Right atrium auricular region (tissue), 2 donors: Measurements from ENCODE around the gene NFATC2. TPM values are rescaled to one million over a fixed set of nuclear protein-coding genes. Genes with fewer than 3 reads are reported as not detected.
"Not testable (repeated sequence)": the region's sequence is repeated elsewhere in the genome, so short reads cannot be mapped to it uniquely, and the experiment has no call there.

Experiments used
- DNase-seq: peaks from one replicate; pipeline ENCODE4 v3.0.0-alpha.2; 2019; ENCODE audit warnings: low spot score
- H3K27ac ChIP-seq, 2 donors: fragments of 200-600 bp; sonication (generic); 1 replicate in 1 of 2; 2 replicates in 1 of 2; pipeline ENCODE4 v1.5.1; 2016 to 2019
- H3K27me3 ChIP-seq, 2 donors: fragments of 200-600 bp; sonication (generic); one replicate each; pipeline versions ENCODE4 v1.5.1 to v1.6.0; 2017 to 2019
- H3K36me3 ChIP-seq: fragments of 200-600 bp; sonication (generic); one replicate; pipeline ENCODE4 v1.5.1; 2016
- H3K4me1 ChIP-seq, 2 donors: fragments of 200-600 bp; sonication (generic); one replicate each; pipeline versions ENCODE4 v1.5.1 to v1.6.0; 2017 to 2019
- H3K4me3 ChIP-seq, 2 donors: fragments of 200-600 bp; sonication (generic); 1 replicate in 1 of 2; 2 replicates in 1 of 2; pipeline ENCODE4 v1.5.1; 2017 to 2019; ENCODE audit warnings: mild to moderate bottlenecking in 1 of 2, moderate library complexity in 1 of 2
- H3K9me3 ChIP-seq, 2 donors: fragments of 200-600 bp; sonication (generic); one replicate each; pipeline ENCODE4 v1.5.1; 2019
- total RNA-seq, 2 donors: library from RNA; depleted of rRNA; stranded (reverse); fragments of >200 nt; gene quantifications; one replicate each; pipeline ENCODE4 v1.1.0, GENCODE V29; 2016
- TF ChIP-seq, protein P1 (sequence below), 2 donors: fragments of 200-600 bp; sonication (generic); IDR thresholded peaks; one replicate each; pipeline ENCODE4 v1.5.1; 2019; ENCODE audit warnings: antibody characterized with exemption in 2 of 2

Gene NFATC2
- total RNA-seq, 2 donors from 2014 or later: 8.6 to 12.5 TPM

DNA sequence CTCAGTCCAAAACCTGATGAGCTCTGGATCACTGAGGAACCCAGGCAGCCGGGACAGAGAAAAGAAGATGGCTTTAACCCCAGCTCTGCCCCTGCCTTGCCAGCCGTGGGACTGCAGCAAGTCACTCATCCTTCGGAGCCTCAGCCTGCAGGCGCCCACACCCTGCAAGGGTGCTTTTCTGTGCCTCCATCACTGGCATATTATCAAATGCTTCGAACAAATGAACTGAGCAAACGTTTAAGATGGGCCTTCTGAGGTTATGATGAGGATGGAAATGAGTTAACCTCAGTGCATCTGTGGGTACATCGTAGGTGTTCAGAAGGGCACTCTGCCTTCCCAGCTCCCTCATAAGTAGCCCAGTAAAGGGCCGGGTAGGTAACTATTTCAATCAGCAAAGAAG, 79.0 kb downstream of the NFATC2 start:
- no peaks in the 10 kb centered on the region for H3K9me3 ChIP-seq

DNA sequence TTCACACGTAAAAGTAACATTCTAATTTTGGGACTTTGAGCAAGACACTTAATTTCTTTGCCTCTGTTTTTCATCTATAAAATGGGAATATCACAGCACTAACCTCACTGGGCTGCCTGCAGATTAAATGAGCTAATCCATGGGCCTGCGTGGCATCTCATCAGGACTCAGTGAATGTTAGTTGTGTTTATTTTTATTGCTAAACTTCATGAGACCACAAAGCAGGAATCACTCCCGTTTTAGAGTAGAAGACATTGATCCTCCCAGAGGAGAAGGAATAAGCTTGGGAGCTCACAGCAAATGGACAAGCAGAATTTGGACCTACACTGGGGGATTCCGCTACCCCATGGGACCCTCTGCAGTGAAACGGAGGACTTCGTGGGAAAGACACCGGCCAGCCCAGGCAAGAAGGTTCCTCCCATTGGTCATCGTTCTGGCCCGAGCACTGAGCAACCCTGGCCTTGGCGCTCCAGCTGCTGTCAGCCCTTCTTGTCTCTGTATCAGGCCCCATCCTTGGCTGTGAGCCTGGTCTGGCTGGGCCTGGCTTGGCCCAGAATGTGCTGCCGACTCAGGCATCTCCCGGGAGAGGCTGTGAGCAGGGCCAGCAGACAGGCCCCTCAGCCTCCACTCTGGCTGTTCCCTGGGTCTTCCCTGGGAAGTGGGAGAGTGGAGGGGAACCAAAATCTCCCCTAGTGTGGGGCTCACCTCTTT, 79.8 kb downstream of the NFATC2 start:
- peak overlapping the region; percentile 33 to 40 for H3K27ac ChIP-seq
- TF ChIP-seq, protein P1, sequence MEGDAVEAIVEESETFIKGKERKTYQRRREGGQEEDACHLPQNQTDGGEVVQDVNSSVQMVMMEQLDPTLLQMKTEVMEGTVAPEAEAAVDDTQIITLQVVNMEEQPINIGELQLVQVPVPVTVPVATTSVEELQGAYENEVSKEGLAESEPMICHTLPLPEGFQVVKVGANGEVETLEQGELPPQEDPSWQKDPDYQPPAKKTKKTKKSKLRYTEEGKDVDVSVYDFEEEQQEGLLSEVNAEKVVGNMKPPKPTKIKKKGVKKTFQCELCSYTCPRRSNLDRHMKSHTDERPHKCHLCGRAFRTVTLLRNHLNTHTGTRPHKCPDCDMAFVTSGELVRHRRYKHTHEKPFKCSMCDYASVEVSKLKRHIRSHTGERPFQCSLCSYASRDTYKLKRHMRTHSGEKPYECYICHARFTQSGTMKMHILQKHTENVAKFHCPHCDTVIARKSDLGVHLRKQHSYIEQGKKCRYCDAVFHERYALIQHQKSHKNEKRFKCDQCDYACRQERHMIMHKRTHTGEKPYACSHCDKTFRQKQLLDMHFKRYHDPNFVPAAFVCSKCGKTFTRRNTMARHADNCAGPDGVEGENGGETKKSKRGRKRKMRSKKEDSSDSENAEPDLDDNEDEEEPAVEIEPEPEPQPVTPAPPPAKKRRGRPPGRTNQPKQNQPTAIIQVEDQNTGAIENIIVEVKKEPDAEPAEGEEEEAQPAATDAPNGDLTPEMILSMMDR (IDR thresholded peaks at IDR 0.05): no peak
- peak; percentile 82 for DNase-seq

More for the DNA sequence above, 79.0 kb downstream of the NFATC2 start:
- no peak for DNase-seq
- H3K36me3 ChIP-seq: peaks cover 3% of the 10 kb centered on the region
- H3K27me3 ChIP-seq: no peaks in the 10 kb centered on the region
- H3K27ac ChIP-seq: peak overlapping the region in 1 of 2 donors; percentile 40
- TF ChIP-seq, protein P1 (IDR thresholded peaks at IDR 0.05): no peak
- peaks cover 0 to 14% of the 10 kb centered on the region in 2 donors for H3K4me1 ChIP-seq
- H3K4me3 ChIP-seq: no peak overlapping the region

DNA sequence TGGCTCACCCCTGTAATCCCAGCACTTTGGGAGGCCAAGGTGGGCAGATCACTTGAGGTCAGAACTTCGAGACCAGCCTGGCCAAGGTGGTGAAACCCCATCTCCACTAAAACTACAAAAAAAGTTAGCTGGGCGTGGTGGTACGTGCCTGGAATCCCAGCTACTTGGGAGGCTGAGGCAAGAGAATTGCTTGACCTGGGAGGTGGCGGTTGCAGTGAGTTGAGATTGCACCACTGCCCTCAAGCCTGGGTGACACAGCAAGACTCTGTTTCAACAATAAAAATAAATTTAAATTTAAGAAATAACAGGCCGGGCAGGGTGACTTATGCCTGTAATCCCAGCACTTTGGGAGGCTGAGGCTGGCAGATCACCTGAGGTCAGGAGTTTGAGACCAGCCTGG, 80.7 kb downstream of the NFATC2 start:
- H3K9me3 ChIP-seq, H3K4me3 ChIP-seq, H3K27ac ChIP-seq, DNase-seq, H3K36me3 ChIP-seq, H3K27me3 ChIP-seq: not testable (repeated sequence)
- peaks cover 0 to 26% of the 10 kb centered on the region in 2 donors for H3K4me1 ChIP-seq

More for the DNA sequence above, 79.8 kb downstream of the NFATC2 start:
- Histone ChIP-seq H3K36me3 (peaks cover 3% of the 10 kb centered on the region), H3K4me3 (no peak overlapping the region), H3K27me3 (no peaks in the 10 kb centered on the region), H3K4me1 (peaks cover 0 to 17% of the 10 kb centered on the region in 2 donors), H3K9me3 (no peaks in the 10 kb centered on the region)

DNA sequence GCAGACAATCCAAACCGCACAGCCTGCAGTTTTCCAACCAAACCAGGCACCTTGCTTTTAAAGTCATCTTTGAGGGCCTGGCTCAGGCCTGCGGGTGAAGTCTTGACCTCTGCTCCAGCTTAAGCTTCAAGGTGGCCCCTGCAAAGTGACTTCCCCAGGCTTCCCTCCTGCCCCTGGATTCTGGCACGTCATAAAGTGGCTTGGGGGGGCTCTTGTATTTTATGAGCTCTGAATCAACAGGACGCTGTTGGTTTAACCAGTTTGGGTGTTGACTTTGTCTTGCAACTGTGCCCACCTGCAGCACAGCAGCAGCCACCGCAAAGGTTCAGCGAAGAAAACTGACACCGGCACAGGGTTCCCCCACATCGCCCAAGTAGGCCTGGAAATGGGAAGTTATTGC, 81.2 kb downstream of the NFATC2 start:
- H3K9me3 ChIP-seq: no peaks in the 10 kb centered on the region
- TF ChIP-seq, protein P1 (IDR thresholded peaks at IDR 0.05): no peak
- H3K27ac ChIP-seq: no peak overlapping the region
- no peak for DNase-seq
- peaks cover 0 to 32% of the 10 kb centered on the region in 2 donors for H3K4me1 ChIP-seq
- no peak overlapping the region for H3K4me3 ChIP-seq
- H3K36me3 ChIP-seq: peaks cover 3% of the 10 kb centered on the region
- no peaks in the 10 kb centered on the region for H3K27me3 ChIP-seq

GRCh38 chr20:51460569-51461265, 81.8 kb downstream of the NFATC2 start:
- Histone ChIP-seq H3K27me3 (no peaks in the 10 kb centered on the region), H3K4me3 (no peak overlapping the region), H3K9me3 (no peaks in the 10 kb centered on the region), H3K27ac (no peak overlapping the region), H3K4me1 (peaks cover 0 to 36% of the 10 kb centered on the region in 2 donors), H3K36me3 (peaks cover 3% of the 10 kb centered on the region)
- no peak for DNase-seq
- TF ChIP-seq, protein P1 (IDR thresholded peaks at IDR 0.05): no peak

DNA sequence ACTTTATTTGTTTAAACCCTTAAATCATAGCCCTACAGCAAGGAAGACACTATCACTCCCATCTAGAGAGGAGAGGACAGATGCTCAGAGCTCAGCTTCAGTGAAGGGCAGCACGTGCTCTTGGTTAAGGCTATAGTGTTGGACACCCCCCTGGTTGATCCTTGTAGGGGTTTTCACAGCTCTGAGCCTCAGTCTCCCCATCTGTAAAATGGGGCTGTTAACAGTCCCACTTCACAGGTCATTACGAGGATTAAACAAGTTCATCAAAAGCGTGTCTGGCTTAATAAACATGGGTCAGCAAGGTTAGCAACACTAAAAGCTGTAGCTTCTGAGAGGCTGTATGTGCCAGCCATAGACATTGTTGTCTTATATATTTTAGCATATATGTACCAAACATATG, 82.4 kb downstream of the NFATC2 start:
- no peak for DNase-seq
- Histone ChIP-seq H3K4me3 (no peak overlapping the region), H3K27ac (no peak overlapping the region), H3K27me3 (no peaks in the 10 kb centered on the region), H3K9me3 (no peaks in the 10 kb centered on the region), H3K4me1 (peaks cover 0 to 36% of the 10 kb centered on the region in 2 donors), H3K36me3 (peaks cover 3% of the 10 kb centered on the region)
- TF ChIP-seq, protein P1 (IDR thresholded peaks at IDR 0.05): no peak
